GM18499 (cell line): ENCODE measurements around the gene MAP1LC3B.
A peak's percentile ranks its signal among the peaks of the same experiment; 100 is the strongest.
"Not testable (repeated sequence)": the region's sequence is repeated elsewhere in the genome, so short reads cannot be mapped to it uniquely, and the experiment has no call there.

Experiments used
- ATAC-seq: cut with Tn5 transposase; IDR thresholded peaks from one replicate; pipeline ENCODE4 v1.9.1; 2021; ENCODE audit warnings: moderate number of reproducible peaks; ENCODE audit not compliant: insufficient read depth, unreplicated experiment

The MAP1LC3B gene

DNA sequence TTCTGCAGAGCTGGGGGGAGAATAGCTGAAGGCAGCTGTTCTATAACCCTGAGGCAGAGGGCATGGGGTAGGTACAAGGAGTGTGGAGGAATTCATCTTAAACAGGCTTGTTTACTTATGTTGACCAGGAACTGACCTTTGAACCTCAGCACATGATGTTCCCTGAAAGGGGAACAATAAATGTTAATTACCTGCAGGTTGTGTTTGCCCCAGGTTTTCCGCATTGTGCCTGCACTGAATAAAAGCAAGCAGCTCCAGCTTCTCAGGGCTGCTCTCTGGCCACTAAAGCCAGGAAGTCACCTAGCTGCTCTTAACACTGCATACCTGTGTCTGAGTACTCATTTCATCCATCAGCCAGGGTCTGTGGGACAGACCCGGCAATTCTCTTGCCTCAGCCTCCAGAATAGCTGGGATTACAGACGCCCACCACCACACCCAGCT lies 12.8 kb upstream of the MAP1LC3B start:
- not testable (repeated sequence) for ATAC-seq

DNA sequence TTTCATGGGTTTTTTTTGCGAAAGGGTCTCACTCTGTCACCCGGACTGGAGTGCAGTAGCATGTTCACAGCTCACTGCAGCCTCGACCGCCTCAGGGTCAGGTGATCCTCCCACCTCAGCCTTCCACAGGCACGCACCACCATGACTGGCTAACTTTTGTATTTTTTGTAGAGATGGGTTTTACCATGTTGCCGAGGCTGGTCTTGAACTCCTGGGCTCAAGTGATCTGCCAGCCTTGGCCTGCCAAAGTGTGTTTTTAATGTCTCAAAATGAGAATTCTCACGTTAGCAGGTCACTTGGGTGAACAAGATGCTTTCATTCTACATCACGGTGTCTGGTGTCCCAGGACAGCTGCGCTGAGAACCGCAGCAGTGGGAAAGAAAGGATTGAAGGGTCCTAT lies 11.7 kb upstream of the MAP1LC3B start:
- ATAC-seq, result no peak

DNA sequence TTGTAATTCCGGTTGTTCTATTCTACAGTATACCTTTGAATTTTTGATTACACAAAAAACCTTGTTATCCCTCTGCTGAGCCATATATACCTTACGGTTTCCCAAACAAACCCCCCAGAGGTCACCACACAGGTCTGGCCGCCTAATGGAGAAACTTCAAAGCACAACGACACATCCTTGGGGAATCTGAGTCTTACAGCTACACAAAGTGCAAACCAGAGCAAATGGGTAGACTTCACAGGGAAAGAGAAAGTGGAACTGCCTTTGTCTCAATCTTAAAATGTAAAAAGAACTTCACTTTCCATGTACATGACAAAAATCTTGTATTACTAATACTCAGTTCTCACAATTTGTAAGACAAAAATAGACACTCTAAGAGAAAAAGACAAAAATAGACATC lies 11.3 kb upstream of the MAP1LC3B start:
- ATAC-seq, result no peak

DNA sequence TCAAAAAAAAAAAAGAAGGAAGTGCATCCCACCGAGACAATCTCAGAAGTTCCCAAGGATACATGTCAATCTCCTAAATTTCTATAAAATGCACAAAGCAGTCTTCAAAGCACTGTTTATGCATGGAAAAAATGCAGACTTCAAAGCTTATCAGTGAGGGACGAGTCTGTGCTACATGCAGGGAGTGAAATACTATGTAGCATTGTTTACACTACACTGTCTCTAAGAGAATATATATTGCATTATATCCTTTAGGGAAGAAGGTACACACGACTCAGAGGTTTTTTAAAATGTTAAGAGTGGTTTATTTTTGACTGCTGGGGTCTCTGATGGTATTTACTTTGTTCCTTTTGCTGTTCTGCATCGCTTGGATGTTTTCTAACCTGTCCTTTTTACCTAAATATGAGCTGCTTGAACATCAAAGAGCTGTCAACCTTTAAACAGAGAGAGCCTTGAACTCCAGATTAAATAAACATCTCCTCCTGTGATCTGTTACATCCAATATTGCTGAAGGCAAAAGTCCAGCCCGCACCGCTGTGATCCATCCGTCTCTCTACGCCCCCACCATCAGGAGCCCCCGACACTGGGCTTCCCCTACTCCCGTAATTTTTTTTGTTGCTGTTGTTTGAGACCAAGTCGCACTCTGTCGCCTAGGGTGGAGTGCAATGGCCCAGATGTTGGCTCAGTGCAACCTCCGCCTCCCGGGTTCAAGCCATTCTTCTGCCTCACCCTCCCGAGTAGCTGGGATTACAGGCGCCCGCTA lies 9.9 kb upstream of the MAP1LC3B start:
- ATAC-seq, result no peak

DNA sequence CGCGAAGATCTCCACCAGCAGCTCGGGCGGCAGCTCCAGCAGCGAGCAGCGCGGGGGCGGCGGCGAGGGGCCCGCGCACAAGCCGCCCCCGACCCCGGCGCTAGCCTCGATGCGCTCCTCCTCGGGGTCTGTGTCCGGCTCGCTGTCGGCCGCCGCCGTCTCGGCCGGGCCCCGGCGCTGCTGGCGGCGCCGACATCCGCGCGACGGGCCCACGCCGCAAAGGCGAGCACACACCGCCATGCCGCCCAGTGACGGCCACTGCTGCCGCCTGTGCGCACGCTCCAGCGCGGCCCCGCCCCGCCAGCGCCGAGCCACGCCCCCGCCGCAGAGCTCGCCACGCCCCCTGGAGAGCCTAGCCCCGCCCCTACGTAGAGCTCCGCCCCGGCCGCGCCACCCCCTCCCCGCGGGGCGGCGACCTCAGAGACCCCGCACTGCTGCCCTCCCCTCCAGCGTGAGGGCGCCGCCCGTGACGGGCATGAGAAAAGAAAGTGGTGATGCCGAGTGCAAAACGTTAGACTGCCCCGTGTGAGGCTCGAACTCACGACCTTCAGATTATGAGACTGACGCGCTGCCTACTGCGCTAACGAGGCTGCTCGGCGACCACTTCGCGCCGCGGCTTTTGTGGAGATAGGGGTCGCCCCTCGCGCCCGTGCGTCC lies 8.5 kb upstream of the MAP1LC3B start, which contains the start of gene FBXO31:
Gene FBXO31, minus strand, starts transcription at position 272 of the 657 bp plus-strand sequence. Its CDS starts 32 bp downstream, at position 240.
- ATAC-seq, result no peak

DNA sequence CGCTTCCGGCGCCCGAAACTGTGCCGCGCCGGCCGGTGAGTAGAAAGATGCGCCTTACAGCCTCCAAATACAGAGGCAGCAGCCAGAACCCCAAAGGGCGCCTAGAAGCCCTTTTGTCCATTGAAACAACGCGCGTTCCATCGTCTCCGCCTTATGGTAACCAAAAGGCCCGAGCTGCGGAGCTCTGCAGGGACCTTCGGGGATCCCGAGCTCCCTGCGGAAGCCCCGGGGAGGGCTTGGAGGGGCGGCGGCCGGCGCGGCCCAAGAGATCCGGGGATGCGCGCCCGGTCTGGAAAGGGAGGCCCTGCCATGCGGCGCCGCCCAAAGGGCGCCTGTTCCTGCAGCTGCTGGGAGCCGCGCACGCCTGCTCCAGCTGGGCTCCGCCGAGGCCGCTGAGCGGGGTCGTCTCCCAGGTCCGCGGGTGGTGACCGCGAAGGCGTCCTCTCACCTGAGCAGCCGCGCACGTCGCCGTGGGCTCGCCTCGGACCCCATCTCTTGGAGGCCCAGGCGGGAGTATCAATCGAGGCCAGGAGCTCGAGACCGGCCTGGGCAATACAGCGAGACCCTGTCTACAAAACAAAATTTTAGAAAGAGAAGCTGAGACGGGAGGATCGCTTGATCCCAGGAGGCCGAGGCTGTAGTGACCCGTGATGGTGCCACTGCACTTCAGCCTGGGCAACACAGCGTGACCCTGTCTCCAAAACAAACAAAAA lies 7.8 kb upstream of the MAP1LC3B start:
- ATAC-seq, result no peak

DNA sequence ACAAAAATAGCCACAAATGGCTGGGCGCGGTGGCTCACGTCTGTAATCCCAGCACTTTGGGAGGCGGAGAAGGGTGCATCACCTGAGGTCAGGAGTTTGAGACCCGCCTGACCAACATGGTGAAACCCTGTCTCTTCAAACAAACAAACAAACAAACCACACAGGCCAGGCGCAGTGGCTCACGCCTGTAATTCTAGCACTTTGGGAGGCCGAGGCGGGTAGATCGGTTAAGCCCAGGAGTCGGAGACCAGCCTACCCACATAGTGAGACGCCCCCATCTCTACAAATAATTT lies 7.3 kb upstream of the MAP1LC3B start:
- ATAC-seq, result not testable (repeated sequence)

DNA sequence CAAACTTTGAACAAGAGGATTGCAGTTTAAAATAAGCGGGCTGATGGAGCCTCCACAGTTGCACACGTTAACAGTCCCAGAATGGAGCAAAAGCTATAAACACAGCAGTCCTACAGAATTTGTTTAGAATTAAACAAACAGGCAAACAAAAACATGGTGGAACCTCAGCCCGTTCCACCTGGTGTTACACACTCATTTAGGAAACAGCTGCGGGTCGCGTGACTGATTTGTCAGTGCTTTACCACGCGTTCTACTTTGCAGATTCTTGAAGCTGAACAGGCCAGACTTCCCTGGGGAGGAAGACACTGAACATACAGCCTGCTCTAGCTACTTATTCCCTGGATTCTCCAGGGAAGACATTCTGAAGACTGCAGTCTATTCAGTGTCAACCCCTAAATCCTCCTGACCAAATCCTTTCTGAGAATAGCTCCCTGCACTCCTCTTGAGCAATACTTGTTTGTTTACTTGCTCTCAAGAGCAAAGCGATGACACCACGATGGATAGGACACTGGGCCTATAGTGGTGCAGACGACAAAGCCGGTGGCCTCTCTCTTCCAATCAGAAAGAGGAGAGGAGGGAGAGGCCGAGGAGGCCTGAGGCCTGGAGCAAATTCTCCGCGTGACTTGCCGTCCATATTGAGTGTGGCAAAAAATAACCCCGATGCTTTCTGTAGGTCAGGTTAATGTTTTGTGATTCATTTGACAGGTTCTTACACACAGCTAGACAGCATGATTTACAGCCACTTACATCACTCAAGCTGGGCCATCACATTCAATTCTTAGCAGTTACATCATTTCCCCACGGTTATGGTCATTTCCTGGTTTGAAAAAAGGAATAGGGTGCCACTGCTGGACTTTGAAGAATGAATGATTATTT lies 4.0 kb upstream of the MAP1LC3B start:
- ATAC-seq, result peak; percentile 34

DNA sequence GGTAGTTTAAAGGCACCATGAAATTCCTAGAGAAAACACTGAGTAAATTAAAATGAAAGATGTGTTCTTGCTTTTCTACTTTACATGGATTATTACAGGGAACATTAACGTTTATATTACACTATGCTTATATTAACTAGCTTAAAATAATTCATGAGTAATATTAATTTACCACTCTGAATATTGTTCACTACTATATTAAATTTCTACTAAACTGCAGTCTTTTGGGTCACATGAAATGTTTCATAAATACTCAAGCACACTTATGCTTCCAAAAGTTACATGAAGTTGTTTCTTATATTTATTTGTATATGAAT lies 3.4 kb upstream of the MAP1LC3B start:
- no peak for ATAC-seq

DNA sequence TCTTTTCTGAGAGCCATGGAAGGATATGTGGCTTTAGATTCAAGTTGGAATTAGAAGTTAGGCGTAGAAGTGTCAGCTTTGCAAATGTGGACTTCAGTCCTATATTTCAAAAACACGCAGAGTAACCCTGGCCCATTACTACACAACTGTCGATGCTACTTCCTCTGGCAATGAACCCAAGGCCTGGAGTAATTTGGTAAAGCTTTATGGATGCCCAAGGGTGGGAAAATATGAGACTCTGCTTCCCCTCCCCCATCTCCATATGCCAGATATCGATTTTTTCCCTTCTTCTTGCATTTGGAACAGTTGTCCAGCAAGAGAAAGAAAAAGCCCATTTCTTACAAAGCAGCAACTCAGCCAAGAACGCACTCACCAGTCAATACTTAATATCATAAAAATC lies 2.9 kb upstream of the MAP1LC3B start:
- no peak for ATAC-seq

DNA sequence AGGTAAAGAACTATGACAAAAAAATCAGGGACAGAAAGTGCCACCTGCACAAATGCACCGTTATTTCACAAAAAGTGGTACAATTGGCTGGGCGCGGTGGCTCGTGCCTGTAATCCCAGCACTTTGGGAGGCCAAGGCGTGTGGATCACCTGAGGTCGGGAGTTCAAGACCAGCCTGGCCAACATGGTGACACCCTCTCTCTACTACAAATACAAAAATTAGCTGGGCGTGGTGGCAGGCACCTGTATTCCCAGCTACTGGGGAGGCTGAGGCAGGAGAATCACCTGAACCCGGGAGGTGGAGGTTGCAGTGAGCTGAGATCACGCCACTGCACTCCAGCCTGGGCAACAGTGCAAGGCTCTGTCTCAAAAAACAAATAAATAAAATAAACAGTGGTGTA lies 2.2 kb upstream of the MAP1LC3B start:
- not testable (repeated sequence) for ATAC-seq

DNA sequence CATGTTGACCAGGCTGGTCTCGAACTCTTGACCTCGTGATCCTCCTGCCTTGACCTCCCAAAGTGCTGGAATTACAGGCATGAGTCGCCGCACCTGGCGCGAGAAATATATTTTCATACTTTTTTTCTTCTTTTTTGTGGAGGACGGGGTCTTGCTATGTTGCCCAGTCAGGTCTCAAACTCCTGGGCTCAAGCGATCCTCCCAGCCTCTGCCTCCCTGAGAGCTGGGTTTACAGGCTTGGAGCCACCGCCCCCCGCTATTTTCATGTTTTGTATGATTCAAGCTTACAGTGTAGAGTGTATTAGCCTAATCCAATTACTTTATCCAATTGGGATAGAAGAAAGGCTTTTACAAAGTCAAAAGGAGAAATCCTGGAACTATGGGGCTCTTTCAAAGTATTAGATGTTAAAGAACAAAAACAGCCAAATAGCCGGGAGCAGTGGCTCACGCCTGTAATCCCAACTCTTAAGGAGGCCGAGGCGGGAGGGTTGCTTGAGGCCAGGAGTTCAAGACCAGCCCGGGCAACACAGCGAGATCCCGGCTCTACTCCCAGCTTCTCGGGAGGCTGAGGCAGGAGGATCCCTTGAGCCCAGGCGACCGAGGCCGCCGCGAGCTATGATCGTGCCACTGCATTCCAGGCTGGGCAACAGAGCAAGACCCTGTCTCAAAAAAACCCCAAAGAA lies 1.4 kb upstream of the MAP1LC3B start:
- no peak for ATAC-seq

DNA sequence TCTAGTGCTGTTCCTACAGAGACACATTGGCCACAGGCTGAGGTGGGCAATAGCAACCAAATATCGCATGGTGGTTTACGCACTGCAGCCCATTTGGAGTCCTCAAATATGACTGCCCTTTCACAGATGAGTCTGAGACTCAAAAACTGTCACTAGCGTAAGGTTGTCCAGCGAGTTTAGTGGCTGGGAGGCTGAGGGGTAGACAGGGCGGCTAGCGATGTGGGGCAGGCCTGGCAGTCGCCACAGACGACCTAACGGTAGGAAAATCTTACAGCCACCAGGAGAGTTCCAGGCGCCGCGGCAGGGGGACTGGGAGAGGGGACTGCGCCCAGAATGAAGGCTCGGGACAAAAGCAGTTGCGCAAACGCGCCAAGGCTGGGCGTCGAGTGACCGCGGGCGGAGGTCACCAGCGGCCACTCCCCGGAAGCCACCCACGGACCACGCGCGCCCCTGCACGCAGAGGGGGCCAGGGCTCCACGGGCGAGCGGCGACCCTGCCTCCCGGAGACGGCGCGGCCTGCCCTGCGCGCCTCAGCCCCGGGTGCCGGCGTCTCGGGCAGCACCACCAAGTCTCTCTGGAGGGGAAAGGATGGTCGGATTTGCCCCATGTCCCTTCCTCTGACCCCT lies 699 bp upstream of the MAP1LC3B start:
- ATAC-seq, result peak; percentile 0

DNA sequence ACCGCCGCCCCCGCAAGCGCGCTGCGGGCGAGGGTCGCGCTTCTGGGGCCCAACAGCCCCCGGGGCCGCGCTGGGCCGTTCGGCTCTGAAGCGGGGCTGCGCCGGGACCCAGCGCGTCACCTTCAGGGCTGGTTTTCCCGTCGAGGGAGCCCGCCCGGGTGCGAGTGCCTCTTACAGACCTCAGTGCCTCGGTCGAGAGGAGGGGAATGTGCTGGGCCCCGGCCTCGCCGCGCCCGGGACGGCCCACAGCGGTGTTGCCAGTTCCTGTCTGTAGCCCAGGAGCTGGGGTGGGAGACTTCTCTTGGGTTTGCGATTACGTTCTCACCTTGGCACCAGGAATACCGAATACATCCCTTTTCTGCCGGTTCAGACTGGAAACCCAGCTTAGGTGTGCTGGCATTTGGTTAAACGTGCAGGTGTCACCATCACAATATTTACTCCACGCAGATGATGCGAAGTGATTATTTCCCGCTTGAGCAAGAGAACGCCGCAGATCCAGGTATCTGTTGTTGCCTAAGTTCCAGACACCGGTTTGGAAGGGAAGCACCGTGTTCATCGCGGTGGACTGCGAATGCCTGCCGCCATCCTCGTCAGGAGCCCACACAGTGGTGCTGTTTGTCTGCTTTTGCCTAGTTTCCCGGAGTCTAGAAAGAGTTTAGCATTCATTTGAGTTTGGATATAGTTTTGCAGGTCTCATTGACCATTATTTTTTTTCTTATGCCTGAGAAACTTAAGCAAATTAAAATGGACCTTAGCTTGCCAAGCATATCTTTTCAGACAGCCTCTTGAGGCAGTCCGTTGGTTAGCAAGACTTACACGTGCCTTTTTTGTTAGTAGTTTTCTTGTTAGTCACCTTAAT lies 914 bp downstream of the MAP1LC3B start:
- no peak for ATAC-seq

DNA sequence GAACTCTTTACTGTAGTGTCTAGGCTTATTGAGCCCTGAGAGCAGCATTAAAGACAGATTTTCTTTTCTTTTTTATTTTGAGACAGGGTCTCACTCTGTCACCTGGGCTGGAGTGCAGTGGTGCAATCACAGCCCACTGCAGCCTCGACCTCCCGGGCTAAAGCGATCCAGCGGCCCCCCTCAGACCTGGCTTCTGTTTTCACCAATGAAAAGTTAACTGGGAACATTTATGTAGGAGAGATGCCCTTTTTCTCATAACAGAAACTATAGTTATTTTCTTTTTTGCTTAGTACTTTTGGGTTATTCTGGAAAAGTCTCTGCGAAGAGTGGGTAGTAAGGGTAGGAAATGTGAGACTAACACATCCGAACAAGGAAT lies 1.5 kb downstream of the MAP1LC3B start:
- ATAC-seq, result no peak

DNA sequence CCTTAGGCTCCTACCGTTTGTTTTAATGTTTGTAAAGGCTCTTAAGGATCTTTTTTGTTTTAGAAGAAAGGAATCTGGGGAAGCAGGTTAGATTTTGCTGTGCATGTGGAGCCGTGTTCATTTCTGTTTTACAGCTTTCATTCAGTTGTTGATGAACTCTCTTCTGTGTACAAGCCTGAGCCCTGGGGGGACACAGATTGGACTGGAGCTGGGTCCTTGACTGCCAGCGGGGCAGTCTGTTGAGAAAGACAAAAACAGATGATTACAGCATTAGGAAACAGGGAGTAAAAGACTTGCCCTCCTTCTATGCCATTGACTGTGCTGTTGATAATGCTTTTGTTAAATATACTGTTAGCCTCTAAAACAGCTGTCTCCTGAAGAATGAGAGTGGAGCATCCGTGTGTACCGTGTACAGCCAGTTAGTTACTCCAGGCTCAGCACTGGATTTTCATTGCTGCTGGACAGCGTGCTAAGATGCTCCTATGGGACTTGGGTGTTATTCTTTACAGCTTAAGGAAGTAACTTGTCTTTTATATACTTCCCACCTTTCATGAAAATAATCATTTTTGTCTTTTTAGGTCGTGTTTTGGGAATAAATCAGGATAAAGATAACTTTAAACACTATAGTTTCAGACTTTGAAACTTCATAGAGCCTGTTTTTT lies 3.2 kb downstream of the MAP1LC3B start:
- ATAC-seq, result no peak

DNA sequence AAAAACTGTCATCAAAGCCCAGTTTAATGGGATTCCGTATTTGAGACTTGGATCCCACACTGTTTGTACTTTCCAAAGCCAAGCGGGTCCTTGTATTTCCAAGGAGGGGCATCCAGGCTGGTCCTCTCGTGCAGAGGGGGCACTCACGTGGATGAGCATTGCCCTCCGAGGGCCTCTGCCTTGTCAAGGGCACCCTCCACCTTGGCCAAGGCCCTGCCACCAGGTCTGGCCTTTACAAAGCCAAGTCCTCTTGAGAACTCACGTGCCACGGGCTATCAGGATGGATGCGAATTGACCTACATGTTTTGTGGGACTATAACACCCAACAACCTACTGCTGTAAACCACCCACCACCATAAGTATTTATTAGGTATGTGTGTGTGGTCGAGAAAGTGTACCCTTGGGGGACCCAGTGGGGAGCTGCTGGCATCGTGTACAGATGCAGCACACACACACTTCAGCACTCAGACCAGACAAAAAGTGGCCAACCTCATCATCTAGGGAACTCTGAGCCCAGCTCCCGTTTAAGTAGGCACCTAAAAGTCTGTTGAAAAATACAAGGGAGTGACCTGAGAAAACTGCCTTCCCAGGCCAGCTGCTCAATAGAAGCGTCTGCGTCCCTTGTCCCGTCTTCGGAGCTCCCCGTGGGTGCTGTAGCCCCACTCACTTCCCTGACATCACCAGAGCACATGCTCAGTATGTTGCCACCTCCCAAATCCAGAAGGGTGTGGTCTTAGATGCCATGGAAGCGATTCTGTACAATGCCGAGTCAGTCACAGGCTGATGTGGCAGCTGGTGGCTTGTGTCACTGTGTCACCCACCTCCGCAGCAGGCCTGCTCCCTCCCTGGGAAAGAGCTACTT lies 12.9 kb downstream of the MAP1LC3B start:
- no peak for ATAC-seq
